C4-2B (cell line): ENCODE data around the gene RELB.

Source experiments
- CTCF ChIP-seq: fragments of 450-650 bp; conservative IDR thresholded peaks from 2 replicates; pipeline ENCODE4 v1.5.1; 2017; ENCODE audit warnings: mild to moderate bottlenecking
- ZFX ChIP-seq: fragments of 450-650 bp; IDR thresholded peaks from 2 replicates; pipeline ENCODE4 v1.6.1; 2017

- TF ChIP-seq CTCF, result no peak
- TF ChIP-seq ZFX, result no peak
Measured at GRCh38 chr19:45021971-45022370, 20.7 kb downstream of the RELB start.
